ENCODE results near the gene PKNOX2. TPM values are rescaled to one million over a fixed set of nuclear protein-coding genes. Genes with fewer than 3 reads are reported as not detected.
A peak's percentile ranks its signal among the peaks of the same experiment; 100 is the strongest.

Gene PKNOX2
- total and polyA plus RNA-seq, 10 of the 15 experiments (the other 5 are each of a cell fraction or from before 2014, with no cell fraction given), result not detected

DNA sequence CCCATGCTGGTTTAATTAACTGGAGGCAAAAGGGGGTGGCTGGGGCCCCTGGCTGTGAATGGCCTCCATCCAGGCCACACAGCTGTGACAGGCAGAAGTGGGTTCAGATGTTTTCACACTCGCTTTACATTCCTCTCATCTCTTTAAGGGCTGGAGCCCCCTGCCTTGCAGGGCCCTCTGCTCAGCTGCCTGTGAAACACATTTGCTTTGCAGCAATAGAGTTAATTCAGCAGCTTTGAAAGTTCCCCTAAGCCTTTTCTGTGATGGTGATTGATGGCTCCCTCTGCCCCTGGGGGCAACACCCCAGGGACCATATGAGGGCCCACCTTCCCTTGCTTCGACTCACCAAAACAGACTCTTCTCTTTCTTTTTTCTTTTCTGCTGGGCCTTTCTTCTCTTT lies 192.2 kb downstream of the PKNOX2 start:
- TF ChIP-seq POLR2A (IDR thresholded peaks at IDR 0.05; ENCODE audit: low read depth, low read length) (no peak), MEF2B (IDR thresholded peaks at IDR 0.05; ENCODE audit: partially characterized antibody, poor library complexity, severe bottlenecking) (peak; percentile 80), NR2F1 (conservative IDR thresholded peaks at IDR 0.05) (peak; percentile 69), ZNF207 (IDR thresholded peaks at IDR 0.05; ENCODE audit: borderline replicate concordance) (no peak), HCFC1 (IDR thresholded peaks at IDR 0.05; ENCODE audit: low read length) (no peak), TCF12 (IDR thresholded peaks at IDR 0.05; ENCODE audit: low read depth, low read length) (no peak), BACH1 (IDR thresholded peaks at IDR 0.05; ENCODE audit: borderline replicate concordance) (no peak), TAF1 (IDR thresholded peaks at IDR 0.05; ENCODE audit: borderline replicate concordance, low read depth, low read length) (no peak), RAD21 (IDR thresholded peaks at IDR 0.05; ENCODE audit: insufficient read depth, low read depth, low read length) (no peak), PAX5 (IDR thresholded peaks at IDR 0.05; ENCODE audit: borderline replicate concordance, low read depth, low read length) (no peak), RUNX3 (IDR thresholded peaks at IDR 0.05; ENCODE audit: low read length) (no peak)
- TF ChIP-seq, protein P1, sequence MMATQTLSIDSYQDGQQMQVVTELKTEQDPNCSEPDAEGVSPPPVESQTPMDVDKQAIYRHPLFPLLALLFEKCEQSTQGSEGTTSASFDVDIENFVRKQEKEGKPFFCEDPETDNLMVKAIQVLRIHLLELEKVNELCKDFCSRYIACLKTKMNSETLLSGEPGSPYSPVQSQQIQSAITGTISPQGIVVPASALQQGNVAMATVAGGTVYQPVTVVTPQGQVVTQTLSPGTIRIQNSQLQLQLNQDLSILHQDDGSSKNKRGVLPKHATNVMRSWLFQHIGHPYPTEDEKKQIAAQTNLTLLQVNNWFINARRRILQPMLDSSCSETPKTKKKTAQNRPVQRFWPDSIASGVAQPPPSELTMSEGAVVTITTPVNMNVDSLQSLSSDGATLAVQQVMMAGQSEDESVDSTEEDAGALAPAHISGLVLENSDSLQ (IDR thresholded peaks at IDR 0.05), result 0 out of 2 replicates have a peak, but pooled peaks have one; percentile 30
- TF ChIP-seq, protein P2, sequence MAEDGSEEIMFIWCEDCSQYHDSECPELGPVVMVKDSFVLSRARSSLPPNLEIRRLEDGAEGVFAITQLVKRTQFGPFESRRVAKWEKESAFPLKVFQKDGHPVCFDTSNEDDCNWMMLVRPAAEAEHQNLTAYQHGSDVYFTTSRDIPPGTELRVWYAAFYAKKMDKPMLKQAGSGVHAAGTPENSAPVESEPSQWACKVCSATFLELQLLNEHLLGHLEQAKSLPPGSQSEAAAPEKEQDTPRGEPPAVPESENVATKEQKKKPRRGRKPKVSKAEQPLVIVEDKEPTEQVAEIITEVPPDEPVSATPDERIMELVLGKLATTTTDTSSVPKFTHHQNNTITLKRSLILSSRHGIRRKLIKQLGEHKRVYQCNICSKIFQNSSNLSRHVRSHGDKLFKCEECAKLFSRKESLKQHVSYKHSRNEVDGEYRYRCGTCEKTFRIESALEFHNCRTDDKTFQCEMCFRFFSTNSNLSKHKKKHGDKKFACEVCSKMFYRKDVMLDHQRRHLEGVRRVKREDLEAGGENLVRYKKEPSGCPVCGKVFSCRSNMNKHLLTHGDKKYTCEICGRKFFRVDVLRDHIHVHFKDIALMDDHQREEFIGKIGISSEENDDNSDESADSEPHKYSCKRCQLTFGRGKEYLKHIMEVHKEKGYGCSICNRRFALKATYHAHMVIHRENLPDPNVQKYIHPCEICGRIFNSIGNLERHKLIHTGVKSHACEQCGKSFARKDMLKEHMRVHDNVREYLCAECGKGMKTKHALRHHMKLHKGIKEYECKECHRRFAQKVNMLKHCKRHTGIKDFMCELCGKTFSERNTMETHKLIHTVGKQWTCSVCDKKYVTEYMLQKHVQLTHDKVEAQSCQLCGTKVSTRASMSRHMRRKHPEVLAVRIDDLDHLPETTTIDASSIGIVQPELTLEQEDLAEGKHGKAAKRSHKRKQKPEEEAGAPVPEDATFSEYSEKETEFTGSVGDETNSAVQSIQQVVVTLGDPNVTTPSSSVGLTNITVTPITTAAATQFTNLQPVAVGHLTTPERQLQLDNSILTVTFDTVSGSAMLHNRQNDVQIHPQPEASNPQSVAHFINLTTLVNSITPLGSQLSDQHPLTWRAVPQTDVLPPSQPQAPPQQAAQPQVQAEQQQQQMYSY (CRISPR knock-in tag; IDR thresholded peaks at IDR 0.05), result no peak

More for the DNA sequence above, 192.2 kb downstream of the PKNOX2 start:
- DNase-seq (ENCODE audit: low read depth, low spot score) (no peak), FAIRE-seq (no peak), ATAC-seq (no peak)
- H3K79me2 ChIP-seq (ENCODE audit: control insufficient read depth, insufficient read depth, low read length), result no peaks in the 10 kb centered on the region
- H3K4me2 ChIP-seq (ENCODE audit: control insufficient read depth, insufficient read depth), result no peak overlapping the region
- no peaks in the 10 kb centered on the region for H3K9me3 ChIP-seq (replicated peaks; ENCODE audit: control insufficient read depth, insufficient read depth, low read length)
- no peaks in the 10 kb centered on the region; the same call in 1 of the 2 replicates for H3K4me1 ChIP-seq (ENCODE audit: control insufficient read depth, insufficient read depth, low read length)
- ChIA-PET CTCF (interaction anchor here (0.6 to 8.7 kb wide), 11 partner anchors 9 to 266 kb away, joined by 3 to 108 read pairs (median 6); no protein-coding TSS in a partner anchor), POLR2A (interaction anchor here (0.6 to 5.1 kb wide), 4 partner anchors 12 to 41 kb away, joined by 3 to 102 read pairs (median 14); no protein-coding TSS in a partner anchor), RAD21 (ENCODE audit: unreplicated experiment) (interaction anchor here (0.7 to 14.3 kb wide), 5 partner anchors 16 to 284 kb away, joined by 3 to 343 read pairs (median 13); no protein-coding TSS in a partner anchor), SMC1A (ENCODE audit: uncharacterized antibody, unreplicated experiment) (interaction anchor here (0.7 to 10.3 kb wide), 17 partner anchors 8 to 480 kb away, joined by 3 to 250 read pairs (median 5); no protein-coding TSS in a partner anchor)
- H3K27ac ChIP-seq (ENCODE audit: control insufficient read depth, insufficient read depth), result no peak overlapping the region
- H3K4me3 ChIP-seq, result no peak overlapping the region
- 23% methylated on average over 2 of the region's 2 CpGs for WGBS (ENCODE audit: insufficient coverage, insufficient replicate concordance, low lambda C conversion rate, missing lambda C conversion rate)
- H3K27me3 ChIP-seq (replicated peaks in 1 of 2; ENCODE audit: control insufficient read depth in 2 of 2, insufficient read depth in 2 of 2, low read length in 1 of 2), result no peaks in the 10 kb centered on the region; a peak in 2 of 4 replicates
- BruUV-seq (replicated peaks), result no TSS peak
- no peaks in the 10 kb centered on the region; the same call in 1 of the 2 replicates for H4K20me1 ChIP-seq (ENCODE audit: control insufficient read depth, insufficient read depth)
- no peak overlapping the region for H2AFZ ChIP-seq (ENCODE audit: control insufficient read depth, low read depth, low read length)
- no peak overlapping the region for H3K9ac ChIP-seq (ENCODE audit: control insufficient read depth, insufficient read depth, low read length)
- in situ Hi-C loops (cut with MboI) (no loop called here), intact Hi-C loops (cut with micrococcal nuclease; ENCODE audit: unreplicated experiment) (no loop called here)
- no peaks in the 10 kb centered on the region for H3K36me3 ChIP-seq (ENCODE audit: control insufficient read depth in 2 of 2, insufficient read depth in 2 of 2, low read length in 1 of 2)

Measured in GM12878 (cell line).